ENCODE results near the gene HIGD1C. TPM values are rescaled to one million over a fixed set of nuclear protein-coding genes. Genes with fewer than 3 reads are reported as not detected.
A peak's percentile ranks its signal among the peaks of the same experiment; 100 is the strongest.

Gene HIGD1C
- total RNA-seq, 4 donors from 2014 or later: not detected

GRCh38 chr12:51005030-51005429, 52.7 kb downstream of the HIGD1C start:
- DNase-seq: no peak
- Histone ChIP-seq H3K4me3 (replicated peaks in 1 of 3) (no peak overlapping the region), H3K9me3 (no peaks in the 10 kb centered on the region), H3K27ac (peak overlapping the region; percentile 85 to 92 (median 88)), H3K36me3 (peaks cover 12 to 15% of the 10 kb centered on the region in 2 donors), H3K27me3 (no peaks in the 10 kb centered on the region), H3K4me1 (peaks cover 31 to 53% of the 10 kb centered on the region in 2 donors)
- 88 to 89% methylated on average over 3 of the region's 3 CpGs for WGBS, 2 donors
- TF ChIP-seq POLR2A (IDR thresholded peaks at IDR 0.05) (no peak), CTCF (IDR thresholded peaks at IDR 0.05) (no peak)
- intact Hi-C loops (cut with DNase I): no loop called here

- intact Hi-C loops (cut with DNase I): no loop called here
- peaks cover 12 to 15% of the 10 kb centered on the region in 2 donors for H3K36me3 ChIP-seq
- peak in 1 of 2 donors; percentile 61 for TF ChIP-seq POLR2A (IDR thresholded peaks at IDR 0.05)
- no peak for TF ChIP-seq CTCF (IDR thresholded peaks at IDR 0.05)
- H3K27ac ChIP-seq: peak overlapping the region; percentile 85 to 92 (median 88)
- WGBS, 2 donors: 46 to 48% methylated on average over 3 of the region's 3 CpGs
- H3K4me1 ChIP-seq: peaks cover 37 to 59% of the 10 kb centered on the region in 2 donors
- no peaks in the 10 kb centered on the region for H3K9me3 ChIP-seq
- peak; percentile 63 to 68 for DNase-seq
- no peaks in the 10 kb centered on the region for H3K27me3 ChIP-seq
- no peak overlapping the region for H3K4me3 ChIP-seq (replicated peaks in 1 of 3)
Measured at GRCh38 chr12:51005671-51006070, 53.3 kb downstream of the HIGD1C start.

GRCh38 chr12:51008329-51009055, 56.1 kb downstream of the HIGD1C start:
- Histone ChIP-seq H3K4me1 (peaks cover 57 to 85% of the 10 kb centered on the region in 2 donors), H3K9me3 (no peaks in the 10 kb centered on the region), H3K27ac (peak overlapping the region; percentile 82 to 92 (median 85)), H3K4me3 (replicated peaks in 1 of 3) (no peak overlapping the region), H3K27me3 (no peaks in the 10 kb centered on the region), H3K36me3 (peaks cover 12 to 15% of the 10 kb centered on the region in 2 donors)
- TF ChIP-seq POLR2A (IDR thresholded peaks at IDR 0.05) (no peak), CTCF (IDR thresholded peaks at IDR 0.05) (no peak)
- WGBS, 2 donors: 96 to 100% methylated on average over 1 of the region's 1 CpG
- DNase-seq: no peak
- intact Hi-C loops (cut with DNase I): no loop called here

GRCh38 chr12:51009056-51009440, 56.7 kb downstream of the HIGD1C start:
- Histone ChIP-seq H3K27me3 (no peaks in the 10 kb centered on the region), H3K4me1 (peaks cover 61 to 86% of the 10 kb centered on the region in 2 donors), H3K9me3 (no peaks in the 10 kb centered on the region), H3K4me3 (replicated peaks in 1 of 3) (no peak overlapping the region), H3K27ac (peak overlapping the region; percentile 82 to 92 (median 85)), H3K36me3 (peaks cover 12 to 14% of the 10 kb centered on the region in 2 donors)
- DNase-seq: peak; percentile 93 to 94
- TF ChIP-seq CTCF (IDR thresholded peaks at IDR 0.05) (no peak), POLR2A (IDR thresholded peaks at IDR 0.05) (peak in 1 of 2 donors; percentile 79)
- intact Hi-C loops (cut with DNase I): no loop called here
- 17 to 36% methylated on average over 8 of the region's 8 CpGs for WGBS, 2 donors

GRCh38 chr12:51011955-51012354, 59.6 kb downstream of the HIGD1C start:
- H3K27me3 ChIP-seq: no peaks in the 10 kb centered on the region
- intact Hi-C loops (cut with DNase I): no loop called here
- DNase-seq: peak; percentile 95
- H3K9me3 ChIP-seq: no peaks in the 10 kb centered on the region
- WGBS, 2 donors: 26 to 41% methylated on average over 4 of the region's 4 CpGs
- H3K36me3 ChIP-seq: peaks cover 0 to 4% of the 10 kb centered on the region in 2 donors
- H3K4me1 ChIP-seq: peaks cover 51 to 67% of the 10 kb centered on the region in 2 donors
- TF ChIP-seq POLR2A (IDR thresholded peaks at IDR 0.05) (peak in 1 of 2 donors; percentile 37), CTCF (IDR thresholded peaks at IDR 0.05) (no peak)
- no peak overlapping the region for H3K4me3 ChIP-seq (replicated peaks in 1 of 3)
- peak overlapping the region; percentile 57 to 85 (median 82) for H3K27ac ChIP-seq

All from thyroid gland (tissue), 4 donors.